ENCODE data around the gene TNS3.

- TF ChIP-seq CTCF (IDR thresholded peaks at IDR 0.05) = no peak
- no peak for TF ChIP-seq POLR2A (IDR thresholded peaks at IDR 0.05; ENCODE audit: low read depth)
Measured at GRCh38 chr7:47370461-47371042, 211.4 kb downstream of the TNS3 start.
